Measurements from ENCODE around the gene DDX25. TPM values are rescaled to one million over a fixed set of nuclear protein-coding genes. Genes with fewer than 3 reads are reported as not detected.

DDX25 gene
- total and polyA plus RNA-seq, 4 donors: 0.14 to 0.37 (median 0.17) TPM

- Histone ChIP-seq H3K4me1 (ENCODE audit: control insufficient read depth in 5 of 5, insufficient read depth in 5 of 5, low read length in 5 of 5) (no peaks in the 10 kb centered on the region), H3K4me3 (no peak overlapping the region), H3K27me3 (ENCODE audit: control insufficient read depth in 3 of 3, insufficient read depth in 3 of 3, low read length in 2 of 3) (peaks cover 0 to 8% (median 0%) of the 10 kb centered on the region in 3 donors), H3K9ac (ENCODE audit: insufficient read depth in 1 of 2, low read length in 2 of 2) (no peak overlapping the region), H3K27ac (ENCODE audit: low read depth in 1 of 2, low read length in 1 of 2) (no peak overlapping the region), H3K9me3 (ENCODE audit: control insufficient read depth in 4 of 4, insufficient read depth in 3 of 4, low read length in 3 of 4) (no peaks in the 10 kb centered on the region), H3K36me3 (ENCODE audit: control insufficient read depth in 4 of 4, insufficient read depth in 4 of 4, low read length in 4 of 4) (no peaks in the 10 kb centered on the region)
- no peak for TF ChIP-seq CTCF (IDR thresholded peaks at IDR 0.05; ENCODE audit: control extremely low read depth, extremely low read depth)
- 84 to 90% methylated on average over 9 of the region's 9 CpGs for WGBS, 2 donors
- DNase-seq (no peak), ATAC-seq (ENCODE audit: insufficient read depth, low FRiP score) (no peak)
Measured at GRCh38 chr11:125943661-125944349, 39.5 kb downstream of the DDX25 start.

GRCh38 chr11:125944350-125945010 is 40.2 kb downstream of the DDX25 start:
- DNase-seq (no peak), ATAC-seq (ENCODE audit: insufficient read depth, low FRiP score) (no peak)
- no peak overlapping the region for H3K4me3 ChIP-seq
- no peaks in the 10 kb centered on the region for H3K36me3 ChIP-seq (ENCODE audit: control insufficient read depth in 4 of 4, insufficient read depth in 4 of 4, low read length in 4 of 4)
- peaks cover 0 to 8% (median 0%) of the 10 kb centered on the region in 3 donors for H3K27me3 ChIP-seq (ENCODE audit: control insufficient read depth in 3 of 3, insufficient read depth in 3 of 3, low read length in 2 of 3)
- no peaks in the 10 kb centered on the region for H3K9me3 ChIP-seq (ENCODE audit: control insufficient read depth in 4 of 4, insufficient read depth in 3 of 4, low read length in 3 of 4)
- H3K9ac ChIP-seq (ENCODE audit: insufficient read depth in 1 of 2, low read length in 2 of 2): no peak overlapping the region
- 77 to 85% methylated on average over 13 of the region's 13 CpGs for WGBS, 2 donors
- H3K4me1 ChIP-seq (ENCODE audit: control insufficient read depth in 5 of 5, insufficient read depth in 5 of 5, low read length in 5 of 5): no peaks in the 10 kb centered on the region
- no peak for TF ChIP-seq CTCF (IDR thresholded peaks at IDR 0.05; ENCODE audit: control extremely low read depth, extremely low read depth)
- H3K27ac ChIP-seq (ENCODE audit: low read depth in 1 of 2, low read length in 1 of 2): no peak overlapping the region

- Histone ChIP-seq H3K27me3 (ENCODE audit: control insufficient read depth in 3 of 3, insufficient read depth in 3 of 3, low read length in 2 of 3) (peaks cover 0 to 8% (median 0%) of the 10 kb centered on the region in 3 donors), H3K9ac (ENCODE audit: insufficient read depth in 1 of 2, low read length in 2 of 2) (no peak overlapping the region), H3K4me1 (ENCODE audit: control insufficient read depth in 5 of 5, insufficient read depth in 5 of 5, low read length in 5 of 5) (no peaks in the 10 kb centered on the region), H3K36me3 (ENCODE audit: control insufficient read depth in 4 of 4, insufficient read depth in 4 of 4, low read length in 4 of 4) (no peaks in the 10 kb centered on the region), H3K9me3 (ENCODE audit: control insufficient read depth in 4 of 4, insufficient read depth in 3 of 4, low read length in 3 of 4) (no peaks in the 10 kb centered on the region), H3K4me3 (no peak overlapping the region), H3K27ac (ENCODE audit: low read depth in 1 of 2, low read length in 1 of 2) (no peak overlapping the region)
- 71 to 72% methylated on average over 15 of the region's 15 CpGs for WGBS, 2 donors
- ATAC-seq (ENCODE audit: insufficient read depth, low FRiP score) (no peak), DNase-seq (no peak)
- no peak for TF ChIP-seq CTCF (IDR thresholded peaks at IDR 0.05; ENCODE audit: control extremely low read depth, extremely low read depth)
Measured at GRCh38 chr11:125945011-125945796, 40.9 kb downstream of the DDX25 start.
